ENCODE measurements around the gene GAPVD1. TPM values are rescaled to one million over a fixed set of nuclear protein-coding genes. Genes with fewer than 3 reads are reported as not detected.
"Not testable (repeated sequence)": the region's sequence is repeated elsewhere in the genome, so short reads cannot be mapped to it uniquely, and the experiment has no call there.

The GAPVD1 gene
- total and polyA plus RNA-seq, 9 donors: 9.4 to 53.7 (median 40.5) TPM

- no peak for TF ChIP-seq POLR2A (IDR thresholded peaks at IDR 0.05)
- no peak for TF ChIP-seq CTCF (IDR thresholded peaks at IDR 0.05)
- TF ChIP-seq EP300 (IDR thresholded peaks at IDR 0.05): no peak
- Histone ChIP-seq H3K27ac (no peak overlapping the region), H3K4me3 (no peak overlapping the region), H3K36me3 (no peaks in the 10 kb centered on the region), H3K4me1 (ENCODE audit: insufficient read depth) (no peaks in the 10 kb centered on the region), H3K9me3 (no peaks in the 10 kb centered on the region), H3K27me3 (no peaks in the 10 kb centered on the region)
- 91 to 99% (median 98%) methylated on average over 2 of the region's 2 CpGs for WGBS, 3 donors
- DNase-seq: no peak
- intact Hi-C loops (cut with DNase I): no loop called here
Measured at GRCh38 chr9:125302241-125302640, 40.6 kb downstream of the GAPVD1 start.

- Histone ChIP-seq H3K36me3 (no peaks in the 10 kb centered on the region), H3K9me3 (no peaks in the 10 kb centered on the region), H3K4me3 (no peak overlapping the region), H3K4me1 (ENCODE audit: insufficient read depth) (no peaks in the 10 kb centered on the region), H3K27ac (no peak overlapping the region), H3K27me3 (no peaks in the 10 kb centered on the region)
- intact Hi-C loops (cut with DNase I): no loop called here
- 96 to 97% (median 97%) methylated on average over 2 of the region's 2 CpGs for WGBS, 3 donors
- no peak for DNase-seq
- TF ChIP-seq EP300 (IDR thresholded peaks at IDR 0.05) (no peak), POLR2A (IDR thresholded peaks at IDR 0.05) (no peak), CTCF (IDR thresholded peaks at IDR 0.05) (no peak)
Measured at GRCh38 chr9:125304273-125304672, 42.6 kb downstream of the GAPVD1 start.

- Histone ChIP-seq H3K9me3 (no peaks in the 10 kb centered on the region), H3K27ac (no peak overlapping the region), H3K4me3 (no peak overlapping the region), H3K4me1 (ENCODE audit: insufficient read depth) (no peaks in the 10 kb centered on the region), H3K27me3 (no peaks in the 10 kb centered on the region), H3K36me3 (no peaks in the 10 kb centered on the region)
- no peak for DNase-seq
- TF ChIP-seq EP300 (IDR thresholded peaks at IDR 0.05): no peak
- no peak for TF ChIP-seq POLR2A (IDR thresholded peaks at IDR 0.05)
- TF ChIP-seq CTCF (IDR thresholded peaks at IDR 0.05): no peak
- WGBS, 3 donors: 95 to 97% (median 97%) methylated on average over 2 of the region's 2 CpGs
- intact Hi-C loops (cut with DNase I): no loop called here
Measured at GRCh38 chr9:125312411-125312810, 50.8 kb downstream of the GAPVD1 start.

GRCh38 chr9:125316359-125316758 lies 54.7 kb downstream of the GAPVD1 start:
- DNase-seq; H3K4me1 ChIP-seq (ENCODE audit: insufficient read depth); H3K4me3 ChIP-seq; H3K27ac ChIP-seq; intact Hi-C loops (cut with DNase I); H3K9me3 ChIP-seq; H3K27me3 ChIP-seq; H3K36me3 ChIP-seq: not testable (repeated sequence)
- 63 to 93% (median 87%) methylated on average over 3 of the region's 3 CpGs for WGBS, 3 donors

GRCh38 chr9:125317704-125318103 lies 56.1 kb downstream of the GAPVD1 start:
- DNase-seq: no peak
- WGBS, 3 donors: 96 to 100% (median 99%) methylated on average over 3 of the region's 3 CpGs
- no peaks in the 10 kb centered on the region for H3K9me3 ChIP-seq
- intact Hi-C loops (cut with DNase I): no loop called here
- H3K27me3 ChIP-seq: no peaks in the 10 kb centered on the region
- no peak overlapping the region for H3K27ac ChIP-seq
- H3K36me3 ChIP-seq: no peaks in the 10 kb centered on the region
- no peak overlapping the region for H3K4me3 ChIP-seq
- H3K4me1 ChIP-seq (ENCODE audit: insufficient read depth): no peaks in the 10 kb centered on the region
- TF ChIP-seq EP300 (IDR thresholded peaks at IDR 0.05): no peak
- no peak for TF ChIP-seq CTCF (IDR thresholded peaks at IDR 0.05)

Data from ovary (tissue), 9 donors.